Stimulated activated CD8-positive, alpha-beta memory T cell treated with anti-CD3 and anti-CD28 coated beads, Interleukin-2, amount 100 ng/mL, for 1 hour (primary cell): ENCODE data around the gene SBK2.

Experiments
- DNase-seq, 2 donors: peaks; one replicate each; pipeline ENCODE4 v3.0.0-alpha.2; 2020; ENCODE audit warnings: low read depth in 2 of 2

Gene SBK2

DNA sequence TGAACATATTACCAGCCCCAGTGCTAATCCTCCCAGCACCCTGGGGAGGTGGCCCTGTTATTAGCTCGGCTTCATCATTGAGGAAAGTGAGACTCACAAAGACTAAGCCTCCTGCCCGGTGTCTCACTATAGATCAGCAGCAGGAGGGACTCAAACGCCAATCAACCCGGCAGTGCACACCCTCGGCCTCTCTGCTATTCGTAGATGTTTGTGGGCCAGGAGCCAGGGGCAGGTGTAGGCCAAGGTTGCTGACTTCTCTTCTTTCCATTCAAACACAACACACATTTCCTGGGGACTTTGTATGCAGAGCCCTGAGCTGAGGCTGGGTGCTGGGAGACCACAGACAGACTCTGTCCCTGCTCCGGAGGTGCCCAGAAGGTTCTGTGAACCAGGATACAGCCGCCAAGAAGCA, 17.8 kb upstream of the SBK2 start:
- no peak for DNase-seq

DNA sequence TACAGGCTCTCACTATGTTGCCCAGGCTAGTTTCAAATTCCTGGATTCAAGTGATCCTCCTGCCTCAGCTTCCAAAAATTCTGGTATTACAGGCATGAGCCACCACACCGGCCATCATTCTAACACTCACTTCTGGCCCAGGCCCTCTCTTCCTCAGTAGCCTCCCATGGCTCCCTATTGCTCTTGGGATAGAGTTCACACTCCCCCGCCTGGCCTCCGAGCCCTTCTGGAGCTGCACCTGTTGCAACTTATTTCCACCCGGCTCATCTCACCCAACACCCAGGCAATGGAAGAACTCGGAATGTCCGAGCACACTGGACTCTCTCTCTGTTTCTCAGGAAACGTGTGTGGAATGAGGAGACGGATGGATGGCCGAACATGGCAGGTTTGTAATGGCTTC, 17.4 kb upstream of the SBK2 start:
- no peak for DNase-seq

DNA sequence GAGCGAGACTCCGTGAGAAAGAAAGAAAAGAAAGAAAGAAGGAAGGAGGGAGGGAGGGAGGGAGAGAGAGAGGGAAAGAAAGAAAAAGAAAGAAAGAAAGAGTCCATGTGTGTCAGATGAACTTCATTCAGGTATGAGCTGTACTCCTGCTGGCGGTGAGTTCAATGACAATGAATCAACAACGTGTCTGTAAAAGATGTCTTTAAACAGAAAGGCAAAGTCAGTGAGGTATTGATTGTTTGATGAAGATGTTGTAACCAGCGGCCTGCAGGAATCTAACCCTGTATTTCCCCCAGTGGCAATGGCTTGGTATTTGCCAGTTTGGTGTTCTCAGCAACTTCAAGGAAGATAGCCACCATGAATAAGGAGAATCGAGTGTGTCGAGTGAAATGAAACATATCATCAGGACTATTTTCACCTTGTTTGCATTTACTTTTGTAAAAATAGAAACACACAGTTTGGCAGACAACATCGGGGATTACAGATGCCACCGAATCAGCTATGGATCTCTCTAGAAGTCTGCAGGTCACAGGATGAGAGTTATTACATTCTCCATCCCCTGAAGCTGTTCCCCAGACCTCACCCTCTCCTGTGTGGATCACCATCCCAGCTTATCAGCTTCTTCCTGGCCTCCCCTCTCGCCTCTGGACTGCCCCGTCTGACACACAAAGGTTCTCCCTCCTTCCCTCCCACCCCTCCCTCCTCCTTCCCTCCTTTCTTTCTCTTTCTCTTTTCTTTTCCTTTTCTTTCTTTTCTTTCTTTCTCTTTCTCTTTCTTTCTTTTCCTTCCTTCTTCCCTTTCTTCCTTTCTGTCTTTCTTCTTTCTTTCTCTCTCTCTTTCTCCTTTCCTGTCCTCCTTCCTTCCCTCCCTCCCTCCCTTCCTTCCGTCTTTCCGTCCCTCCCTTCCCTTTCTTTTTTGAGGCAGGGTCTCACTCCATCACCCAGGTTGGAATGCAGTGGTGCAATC, 16.6 kb upstream of the SBK2 start:
- DNase-seq: no peak

DNA sequence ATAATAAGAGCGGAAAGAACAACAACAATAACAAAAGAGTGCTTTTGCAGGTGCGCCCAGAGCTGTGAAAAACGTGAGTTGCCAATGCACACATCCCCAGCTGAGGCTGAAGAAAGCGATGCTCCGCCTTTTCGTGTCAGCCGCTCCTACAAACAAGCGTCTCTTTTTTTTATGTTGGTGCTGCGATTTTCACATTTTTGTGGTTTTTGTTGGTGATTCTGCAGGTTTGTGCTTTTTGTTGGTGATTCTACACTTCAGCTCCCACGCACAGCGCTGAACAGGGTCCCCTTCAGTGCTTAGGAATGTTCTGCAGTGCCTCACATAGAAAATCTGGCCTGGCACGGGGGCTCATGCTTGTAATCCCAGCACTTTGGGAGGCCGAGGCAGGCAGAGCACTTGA, 15.7 kb upstream of the SBK2 start:
- DNase-seq: no peak

DNA sequence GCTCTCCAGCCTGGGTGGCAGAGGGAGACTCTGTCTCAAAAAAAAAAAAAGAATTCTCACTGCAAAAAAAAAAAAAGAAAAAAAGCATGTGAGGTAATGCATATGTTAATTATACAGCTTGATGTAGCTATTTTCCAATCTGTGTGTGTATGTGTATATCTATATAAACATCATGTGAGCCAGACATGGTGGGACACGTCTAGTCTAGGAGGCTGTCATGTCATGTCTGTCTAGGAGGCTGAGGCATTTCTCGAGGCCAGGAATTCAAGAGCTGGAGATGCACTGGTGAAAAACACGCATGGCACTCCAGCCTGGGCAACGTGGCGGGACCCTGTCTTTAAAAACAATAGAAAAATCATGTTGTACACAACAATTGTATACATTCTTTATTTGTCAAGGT, 15.3 kb upstream of the SBK2 start:
- no peak for DNase-seq

DNA sequence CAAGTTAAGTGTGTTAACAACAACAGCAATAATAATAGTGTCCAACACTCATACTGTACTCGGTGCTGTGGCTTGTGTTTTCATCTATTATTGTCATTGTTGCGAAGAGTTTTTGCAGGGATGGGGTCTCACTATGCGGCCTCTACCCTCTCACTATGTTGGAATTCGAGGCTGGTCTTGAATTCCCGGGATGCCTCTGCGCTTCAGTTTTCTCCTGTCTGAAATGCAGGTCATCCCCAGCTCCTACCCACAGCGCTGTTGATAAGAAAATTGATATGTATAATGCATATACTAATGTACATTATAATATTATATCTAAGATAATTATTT, 13.4 kb upstream of the SBK2 start:
- no peak for DNase-seq

DNA sequence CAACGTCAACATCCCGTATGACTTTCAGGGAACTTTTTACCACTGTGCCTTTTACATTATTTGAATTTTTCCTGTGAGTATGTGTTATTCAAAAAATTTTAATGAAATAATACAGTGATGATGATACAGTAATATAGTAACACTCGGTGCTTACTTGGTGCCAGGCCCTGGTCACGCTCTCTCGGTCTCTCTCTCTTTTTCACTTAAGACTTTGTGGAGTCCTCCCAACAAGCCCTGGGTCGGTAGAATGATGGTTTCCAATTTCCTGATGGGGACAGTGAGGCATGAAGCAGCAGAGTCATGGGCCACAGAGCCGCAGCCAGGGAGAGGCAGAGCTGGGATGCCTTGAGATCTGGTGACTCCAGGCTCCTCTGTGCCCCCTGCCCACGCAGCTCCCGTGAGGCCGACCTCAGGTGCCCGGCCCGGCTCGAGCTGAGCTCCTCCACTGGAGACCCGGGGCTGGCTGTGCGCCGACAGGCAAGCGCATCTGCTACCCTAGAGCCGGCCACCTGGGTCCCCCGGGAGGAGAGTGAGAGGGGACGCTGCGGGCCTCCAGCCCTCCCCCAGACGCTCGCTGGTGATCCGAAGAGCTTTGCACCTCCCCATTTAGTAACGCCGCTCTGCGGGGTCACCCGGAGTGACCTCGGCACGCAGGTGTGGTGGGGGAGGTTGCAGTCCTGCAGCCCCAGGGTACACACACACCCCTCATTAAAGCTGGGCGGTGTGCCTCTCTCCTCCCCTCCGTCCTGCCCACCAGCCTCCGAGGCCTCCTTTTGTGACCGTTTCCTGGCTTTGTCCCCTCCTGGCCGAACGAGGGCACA, 12.8 kb upstream of the SBK2 start:
- no peak for DNase-seq

DNA sequence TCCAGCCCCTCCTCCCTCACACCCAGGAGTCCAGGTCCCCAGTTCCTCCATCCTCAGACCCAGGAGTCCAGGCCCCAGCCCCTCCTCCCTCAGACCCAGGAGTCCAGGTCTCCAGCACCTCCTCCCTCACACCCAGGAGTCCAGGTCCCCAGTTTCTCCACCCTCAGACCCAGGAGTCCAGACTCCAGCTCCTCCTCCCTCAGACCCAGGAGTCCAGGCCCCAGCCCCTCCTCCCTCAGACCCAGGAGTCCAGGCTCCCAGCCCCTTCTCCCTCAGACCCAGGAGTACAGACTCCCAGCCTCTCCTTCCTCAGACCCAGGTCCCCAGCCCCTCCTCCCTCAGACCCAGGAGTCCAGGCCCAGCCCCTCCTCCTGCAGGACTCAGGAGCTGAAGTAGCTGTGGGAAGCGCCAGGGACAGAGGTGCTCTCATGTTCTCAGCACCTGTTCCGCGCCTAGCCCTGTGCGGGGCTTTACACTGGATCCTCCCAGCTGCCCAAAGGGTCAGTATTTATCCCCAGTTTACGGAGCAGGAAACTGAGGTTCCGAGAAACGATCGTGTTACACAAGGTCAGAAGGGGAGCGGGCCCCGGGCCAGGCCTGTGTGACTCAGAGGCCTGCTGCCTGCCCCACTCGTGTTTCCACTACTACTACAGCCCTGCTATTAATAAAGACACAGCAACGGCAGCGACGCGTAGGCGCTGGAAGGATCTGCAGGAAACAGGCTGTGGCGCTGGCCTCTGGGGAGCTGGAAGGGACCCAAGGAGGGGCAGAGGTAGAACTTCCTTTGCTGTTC, 10.1 kb upstream of the SBK2 start:
- DNase-seq: no peak

DNA sequence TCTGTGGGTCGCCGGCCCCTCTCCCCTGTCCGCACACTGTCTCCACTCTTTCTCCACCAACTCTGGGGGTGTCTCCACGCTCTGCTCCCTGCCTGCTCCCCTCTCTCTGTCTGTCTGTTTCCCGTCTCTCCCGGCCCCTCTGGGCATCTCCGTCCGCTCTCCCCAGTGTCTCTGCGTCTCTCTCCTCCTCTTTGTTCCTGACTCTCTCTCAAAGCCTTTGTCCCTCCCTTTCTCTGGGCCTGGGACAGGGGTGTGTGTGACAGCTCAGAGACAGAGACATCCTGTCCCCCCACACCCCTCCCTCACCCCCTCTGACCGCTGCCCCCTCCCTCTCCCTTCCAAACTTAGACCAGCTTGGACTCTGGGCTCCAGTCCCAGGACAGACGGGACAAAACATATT, 9.1 kb upstream of the SBK2 start:
- no peak for DNase-seq

DNA sequence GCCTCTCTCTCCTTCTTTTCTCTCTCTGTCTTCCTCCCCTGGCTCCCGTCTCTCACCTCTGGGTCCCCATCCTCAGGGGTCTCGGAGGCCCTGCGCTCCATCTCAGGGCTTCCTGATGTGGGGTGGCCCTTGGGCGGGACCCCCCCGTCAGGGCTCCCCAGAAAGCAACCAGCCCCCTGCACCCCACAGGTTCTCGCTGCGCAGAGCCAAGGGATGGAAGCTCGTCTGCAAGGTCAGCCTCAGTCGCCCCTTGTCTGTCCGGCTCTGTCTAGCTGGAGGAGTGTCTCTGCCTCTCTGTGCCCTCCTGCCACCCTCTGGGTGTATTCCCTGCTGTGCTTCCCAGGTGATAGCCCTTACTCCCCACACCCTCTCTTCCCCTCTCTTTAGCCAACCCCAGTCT, 8.5 kb upstream of the SBK2 start, which contains the start of gene SBK3:
SBK3 (minus strand) TSS at position 101 of the 400 bp plus-strand sequence; CDS start at position 101, 0 bp downstream.
- no peak for DNase-seq

DNA sequence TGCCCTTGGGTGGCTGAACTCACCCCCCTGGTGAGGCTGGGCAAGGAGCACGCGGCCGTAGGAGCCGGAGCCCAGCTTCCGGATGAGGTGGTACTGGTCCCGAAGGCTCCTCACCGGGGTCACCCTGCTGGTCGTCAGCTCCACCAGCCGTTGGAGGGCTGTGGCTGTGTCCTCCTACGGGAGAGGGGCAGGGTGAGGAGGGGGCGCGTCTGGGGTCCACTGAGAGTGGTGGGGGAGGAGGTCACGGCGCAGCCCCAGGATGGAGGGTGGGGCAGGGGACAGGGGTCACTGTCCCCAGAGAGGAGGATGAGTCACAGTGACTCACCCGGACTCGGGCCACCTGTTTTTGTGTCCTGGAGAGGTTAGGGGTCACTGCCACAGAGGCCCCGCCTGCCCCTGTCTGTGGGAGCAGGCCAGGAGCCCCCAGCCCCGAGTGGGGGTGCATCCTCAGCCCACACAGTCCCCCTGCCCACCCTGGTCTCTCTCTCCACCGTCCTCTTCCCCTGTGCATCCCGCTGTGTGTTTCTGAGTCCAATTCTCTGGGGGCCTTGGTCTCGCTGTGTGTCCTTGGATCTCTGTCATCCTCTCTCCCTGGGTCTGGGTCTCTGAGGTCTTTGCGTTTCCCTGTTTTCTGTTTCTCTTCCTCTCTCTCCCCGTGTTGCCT, 8.0 kb upstream of the SBK2 start:
- DNase-seq: no peak

DNA sequence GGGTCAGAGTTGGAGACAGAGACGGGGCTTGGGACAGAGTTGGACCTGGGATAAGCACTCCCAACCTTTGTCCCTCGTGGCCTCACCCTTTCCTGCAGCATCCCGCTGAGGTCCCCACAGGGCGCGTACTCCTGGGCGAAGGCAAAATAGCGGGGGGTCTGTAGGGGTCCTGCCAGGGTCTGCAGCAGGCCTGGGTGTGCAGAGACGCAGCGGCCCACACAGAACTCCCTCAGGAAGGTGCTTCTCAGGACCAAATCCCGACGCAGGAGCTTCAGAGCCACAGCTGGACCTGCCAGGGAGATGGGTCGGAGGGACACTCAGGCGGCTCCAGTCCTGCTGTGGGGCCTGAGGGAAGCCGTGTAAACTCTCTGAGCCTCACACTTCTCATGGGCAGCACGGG, 7.1 kb upstream of the SBK2 start:
- DNase-seq: no peak

DNA sequence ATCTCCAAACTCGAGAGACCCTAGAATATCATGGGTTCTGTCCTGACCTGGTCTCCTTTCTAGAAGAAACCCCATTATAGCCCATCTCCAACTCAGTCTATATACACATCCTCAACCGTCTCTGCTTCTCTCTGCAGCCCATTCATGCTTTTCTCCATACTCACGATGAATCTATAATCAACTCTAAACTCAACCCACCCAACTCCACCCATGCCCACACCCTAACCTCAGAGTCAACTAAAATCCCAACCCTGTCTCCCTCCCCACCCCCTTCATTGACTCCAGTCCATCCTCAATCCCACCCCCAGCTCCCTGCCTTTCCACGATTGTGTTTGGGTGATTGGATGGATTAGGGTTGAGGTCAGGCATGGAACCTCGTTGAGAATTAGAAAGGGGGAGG, 6.6 kb upstream of the SBK2 start:
- no peak for DNase-seq

DNA sequence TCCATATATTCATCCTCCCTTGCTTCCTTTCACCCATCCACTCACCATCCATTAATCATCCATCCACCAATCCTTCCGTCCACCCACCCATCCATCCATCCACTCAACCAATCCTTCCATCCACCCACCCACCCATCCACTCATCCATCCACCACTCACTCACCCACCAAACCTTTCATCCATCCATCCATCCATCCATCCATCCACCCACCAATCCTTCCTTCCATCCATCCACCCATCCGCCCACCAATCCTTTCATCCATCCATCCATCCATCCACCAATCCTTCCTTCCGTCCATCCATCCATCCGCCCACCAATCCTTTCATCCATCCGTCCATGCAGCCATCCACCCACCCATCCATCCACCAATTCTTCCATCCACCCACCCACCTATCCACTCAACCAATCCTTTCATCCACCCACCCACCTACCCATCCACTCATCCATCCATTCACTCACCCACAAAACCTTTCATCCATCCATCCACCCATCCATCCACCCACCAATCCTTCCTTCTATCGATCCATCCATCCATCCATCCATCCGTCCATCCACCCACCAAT, 5.4 kb upstream of the SBK2 start:
- no peak for DNase-seq

DNA sequence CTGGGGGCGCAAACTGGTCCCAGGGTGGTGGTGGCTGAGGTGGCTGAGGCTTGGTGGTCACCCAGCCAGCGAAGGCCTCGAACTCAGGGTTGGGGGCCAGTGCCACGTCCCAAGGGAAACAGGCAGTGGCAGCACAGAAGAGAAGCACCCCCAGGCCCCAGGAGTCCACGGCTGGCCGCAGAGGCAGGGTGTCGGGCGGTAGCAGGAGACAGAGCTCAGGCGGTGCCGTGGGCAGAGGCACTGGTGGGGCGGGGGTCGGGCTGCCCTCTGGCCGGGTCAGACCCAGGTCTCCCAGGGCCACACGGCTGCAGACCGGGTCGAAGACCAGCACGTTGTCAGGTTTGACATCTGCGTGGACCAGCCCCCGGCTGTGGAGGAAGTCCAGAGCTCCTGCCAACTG, 4.2 kb upstream of the SBK2 start:
- no peak for DNase-seq

DNA sequence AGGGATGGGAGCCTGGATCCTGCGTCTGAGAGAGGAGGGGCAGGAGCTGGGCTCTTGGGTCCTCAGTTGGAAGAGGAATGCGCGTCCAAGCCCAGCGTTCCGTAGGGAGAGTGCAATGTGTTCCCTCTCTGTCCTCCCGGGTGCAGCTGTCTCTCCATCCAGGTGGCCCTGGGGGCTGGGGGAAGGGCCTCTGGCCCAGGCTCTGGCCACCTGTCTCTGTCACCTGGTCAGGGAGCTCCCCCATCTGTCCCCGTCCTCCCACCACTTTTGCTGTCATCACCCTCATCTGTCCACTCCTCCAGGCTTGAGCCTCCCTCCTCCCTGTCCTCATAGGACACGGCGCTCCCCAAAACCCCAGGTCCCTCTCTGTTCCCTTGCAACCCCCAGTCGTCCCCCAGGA, 3.7 kb upstream of the SBK2 start:
- no peak for DNase-seq

DNA sequence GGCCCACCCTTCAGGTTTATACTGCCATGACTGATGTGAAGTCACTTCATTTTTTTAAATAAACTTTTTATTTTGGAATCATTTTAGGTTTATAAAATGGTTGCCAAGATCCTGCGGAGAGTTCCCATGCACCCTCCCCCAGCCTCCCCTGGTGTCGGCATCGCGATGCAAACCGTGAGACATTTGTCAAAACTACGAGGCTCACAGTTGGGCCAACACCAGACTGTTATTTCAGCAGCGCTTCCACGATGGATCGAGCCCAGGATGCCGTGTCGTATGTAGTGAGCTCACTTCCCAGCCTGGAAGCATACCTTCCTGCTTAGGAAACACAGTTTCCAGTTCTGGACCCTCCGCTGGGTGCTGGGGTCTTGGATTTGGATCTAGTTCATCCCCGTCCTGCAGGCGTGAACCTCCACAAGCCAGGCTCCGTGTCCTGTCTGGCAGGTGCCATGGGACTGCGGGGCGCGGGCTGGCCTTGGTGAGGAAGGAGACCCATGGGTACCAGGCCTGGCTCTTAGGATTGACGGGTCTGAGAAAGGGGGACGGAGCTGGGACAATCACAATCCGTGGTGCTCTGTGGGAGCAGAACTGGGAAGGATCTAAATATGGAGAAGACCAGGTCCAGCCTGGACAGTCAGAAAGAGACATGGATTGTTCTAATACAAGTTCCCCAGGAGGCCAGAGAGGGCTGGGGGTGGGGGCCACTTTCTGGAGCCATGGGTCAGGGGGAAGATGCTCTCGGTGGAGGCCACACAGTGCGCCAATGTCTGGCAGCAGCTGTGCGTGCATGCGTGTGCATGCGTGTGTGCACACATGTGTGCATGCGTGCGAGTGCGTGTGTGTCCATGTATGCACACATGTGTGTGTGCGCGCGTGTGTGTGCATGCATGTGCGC, 2.4 kb upstream of the SBK2 start:
- DNase-seq: no peak

DNA sequence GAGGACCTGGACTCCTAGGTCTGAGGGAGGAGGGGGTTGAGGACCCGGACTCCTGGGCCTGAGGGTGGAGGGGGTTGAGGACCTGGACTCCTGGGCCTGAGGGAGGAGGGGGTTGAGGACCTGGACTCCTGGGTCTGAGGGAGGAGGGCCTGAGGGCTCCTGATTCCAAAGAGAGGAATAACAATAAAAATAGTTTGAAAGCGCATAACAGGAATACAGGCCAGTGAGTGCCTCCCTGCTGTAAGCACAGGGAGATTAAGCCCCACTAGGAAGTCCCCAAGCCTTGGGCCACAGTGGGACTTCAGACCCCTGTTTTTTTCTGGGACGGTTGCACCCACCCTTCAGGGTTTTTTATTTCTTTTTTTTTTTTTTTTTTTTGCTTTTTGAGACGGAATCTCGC, 1.2 kb upstream of the SBK2 start:
- no peak for DNase-seq

DNA sequence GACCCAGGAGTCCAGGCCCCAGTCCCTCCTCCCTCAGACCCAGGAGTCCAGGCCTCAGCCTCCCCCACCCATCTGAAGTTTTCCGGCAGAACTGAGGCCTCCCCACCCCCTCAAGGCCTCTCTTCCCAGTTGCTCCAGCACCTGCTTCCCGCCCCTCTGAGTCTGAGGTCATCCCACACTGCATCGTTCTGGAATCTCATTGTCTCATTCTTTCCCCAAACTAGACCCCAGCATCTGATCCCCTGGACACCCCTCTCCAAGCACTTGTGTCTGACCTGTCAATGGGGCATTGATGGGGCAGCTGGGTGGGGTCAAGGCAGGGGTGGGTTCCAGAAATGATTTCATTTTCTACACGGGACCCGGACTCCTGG, 793 bp upstream of the SBK2 start:
- no peak for DNase-seq

DNA sequence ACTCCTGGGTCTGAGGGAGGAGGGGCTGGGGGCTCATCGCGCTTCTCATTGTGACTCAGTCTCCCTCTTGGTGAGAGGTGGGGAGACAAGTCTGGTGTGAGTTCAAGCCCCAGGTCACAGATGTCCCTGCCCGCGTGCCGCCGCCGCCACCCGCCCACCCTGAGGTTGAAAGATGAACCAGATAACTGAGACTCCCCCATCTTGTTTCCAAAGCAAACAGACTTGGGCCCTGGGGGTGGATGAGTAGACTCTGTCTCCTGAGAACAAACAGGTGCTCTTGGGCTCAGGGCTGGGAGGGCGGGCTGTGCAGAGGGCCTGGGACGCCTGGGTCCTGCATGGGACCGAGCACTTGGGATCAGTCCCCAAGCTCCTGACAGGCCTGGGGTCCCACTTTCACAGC, 567 bp downstream of the SBK2 start:
- no peak for DNase-seq
